Ramos (cell line): ENCODE data around the gene CHST3.
"Not testable (repeated sequence)": the region's sequence is repeated elsewhere in the genome, so short reads cannot be mapped to it uniquely, and the experiment has no call there.

Experiments
- in situ Hi-C: fragments of 300-500 bp; cut with MboI; formaldehyde crosslinking; loops from one replicate; pipeline ENCODE4 v1.14.3; 2022; ENCODE audit warnings: low sequenced_read_pairs; ENCODE audit not compliant: unreplicated experiment

CHST3 gene

GRCh38 chr10:72025400-72025799, 61.2 kb downstream of the CHST3 start:
- in situ Hi-C loops, result no loop called here

GRCh38 chr10:72025832-72026231, 61.6 kb downstream of the CHST3 start:
- in situ Hi-C loops, result no loop called here

GRCh38 chr10:72026278-72027111, 62.3 kb downstream of the CHST3 start:
- in situ Hi-C loops, result no loop called here

- in situ Hi-C loops, result no loop called here
These were observed 63.3 kb downstream of the CHST3 start for GRCh38 chr10:72027498-72027897.

GRCh38 chr10:72029414-72029813, 65.2 kb downstream of the CHST3 start:
- in situ Hi-C loops, result no loop called here

GRCh38 chr10:72030762-72031543, 66.8 kb downstream of the CHST3 start:
- in situ Hi-C loops, result no loop called here

GRCh38 chr10:72031706-72032105, 67.5 kb downstream of the CHST3 start:
- in situ Hi-C loops, result no loop called here

- in situ Hi-C loops, result not testable (repeated sequence)
These were observed 68.4 kb downstream of the CHST3 start for GRCh38 chr10:72032409-72033162.

GRCh38 chr10:72034040-72034499, 69.9 kb downstream of the CHST3 start:
- in situ Hi-C loops, result no loop called here

GRCh38 chr10:72034761-72035160, 70.6 kb downstream of the CHST3 start:
- in situ Hi-C loops, result no loop called here

GRCh38 chr10:72035252-72035887, 71.2 kb downstream of the CHST3 start:
- in situ Hi-C loops, result no loop called here

GRCh38 chr10:72037266-72037665, 73.1 kb downstream of the CHST3 start:
- in situ Hi-C loops, result no loop called here

GRCh38 chr10:72037811-72038210, 73.6 kb downstream of the CHST3 start:
- in situ Hi-C loops, result no loop called here

- in situ Hi-C loops, result no loop called here
These were observed 74.3 kb downstream of the CHST3 start for GRCh38 chr10:72038458-72039001.

GRCh38 chr10:72039377-72039776, 75.2 kb downstream of the CHST3 start:
- in situ Hi-C loops, result no loop called here

- in situ Hi-C loops, result no loop called here
These were observed 77.3 kb downstream of the CHST3 start for GRCh38 chr10:72041491-72041890.

- in situ Hi-C loops, result no loop called here
These were observed 79.0 kb downstream of the CHST3 start for GRCh38 chr10:72043016-72043834.

- in situ Hi-C loops, result loop anchor here (5.0 kb wide), 1 partner anchor 293 kb away; no protein-coding TSS in a partner anchor
These were observed 80.3 kb downstream of the CHST3 start for GRCh38 chr10:72044417-72045041.
